HTERT RPE-1 (cell line): ENCODE data around the gene TERT.

ENCODE experiments used
- in situ Hi-C: fragments of 300-500 bp; cut with MboI; formaldehyde crosslinking; loops from 4 replicates; pipeline ENCODE4 v1.14.3; 2020; ENCODE audit warnings: low sequenced_read_pairs

Gene TERT

GRCh38 chr5:1209896-1210776, 84.7 kb downstream of the TERT start:
- in situ Hi-C loops, result no loop called here

GRCh38 chr5:1209489-1209852, 85.4 kb downstream of the TERT start:
- in situ Hi-C loops, result no loop called here

GRCh38 chr5:1208743-1209488, 86.0 kb downstream of the TERT start:
- in situ Hi-C loops, result no loop called here

GRCh38 chr5:1208221-1208742, 86.6 kb downstream of the TERT start:
- in situ Hi-C loops, result no loop called here

GRCh38 chr5:1207555-1207954, 87.3 kb downstream of the TERT start:
- in situ Hi-C loops, result no loop called here

- in situ Hi-C loops, result no loop called here
Measured at GRCh38 chr5:1206521-1207412, 88.1 kb downstream of the TERT start.

- in situ Hi-C loops, result no loop called here
Measured at GRCh38 chr5:1205255-1206180, 89.3 kb downstream of the TERT start.

- in situ Hi-C loops, result no loop called here
Measured at GRCh38 chr5:1204693-1205242, 90.1 kb downstream of the TERT start.

GRCh38 chr5:1203968-1204692, 90.7 kb downstream of the TERT start:
- in situ Hi-C loops, result no loop called here

GRCh38 chr5:1203311-1203967, 91.4 kb downstream of the TERT start:
- in situ Hi-C loops, result no loop called here
